ENCODE data around the gene EXOC8. TPM values are rescaled to one million over a fixed set of nuclear protein-coding genes. Genes with fewer than 3 reads are reported as not detected.

EXOC8 gene
- total and polyA plus RNA-seq, 2 of the 8 experiments (the other 6 are each of a cell fraction or from before 2014, with no cell fraction given): 2.0 to 9.8 TPM

- H3K4me2 ChIP-seq (ENCODE audit: insufficient read depth in 1 of 2, low read depth in 2 of 2, low read length in 2 of 2): no peak overlapping the region
- no peaks in the 10 kb centered on the region for H3K79me1 ChIP-seq (ENCODE audit: low read depth, low read length)
- no peak overlapping the region for H3K4me3 ChIP-seq (ENCODE audit: extremely low read depth in 1 of 4, insufficient read depth in 2 of 4, low read depth in 3 of 4, low read length in 4 of 4)
- H3K23me2 ChIP-seq (ENCODE audit: low read depth, low read length): no peaks in the 10 kb centered on the region
- no peaks in the 10 kb centered on the region for H3K36me3 ChIP-seq (ENCODE audit: control insufficient read depth in 2 of 4, insufficient read depth in 4 of 4, low read length in 3 of 4)
- no peak overlapping the region for H2BK12ac ChIP-seq (ENCODE audit: low read depth, low read length)
- H3K9me3 ChIP-seq (ENCODE audit: insufficient read depth in 2 of 2, low read depth in 1 of 2, low read length in 1 of 2): peaks cover 0 to 4% of the 10 kb centered on the region in 2 experiments; a peak in 1 of 4 replicates
- H3K18ac ChIP-seq (ENCODE audit: extremely low read depth, low read length): no peak overlapping the region
- no peaks in the 10 kb centered on the region for H3K4me1 ChIP-seq (replicated peaks in 1 of 4; ENCODE audit: control insufficient read depth in 3 of 4, insufficient read depth in 4 of 4, low read length in 3 of 4)
- no peak overlapping the region for H2AK5ac ChIP-seq (ENCODE audit: low read depth, low read length)
- H4K91ac ChIP-seq (replicated peaks; ENCODE audit: insufficient read length, low read length): no peak overlapping the region
- no peak overlapping the region for H3K27ac ChIP-seq (ENCODE audit: low read depth, low read length)
- H3K23ac ChIP-seq (ENCODE audit: insufficient read length): no peak overlapping the region
- H2AFZ ChIP-seq (ENCODE audit: low read length): no peak overlapping the region
- H4K8ac ChIP-seq (ENCODE audit: extremely low read depth, insufficient read depth, low read length): no peak overlapping the region
- H3K27me3 ChIP-seq (replicated peaks in 1 of 4; ENCODE audit: control insufficient read depth in 3 of 4, extremely low read depth in 1 of 4, insufficient read depth in 3 of 4, low read length in 3 of 4): no peaks in the 10 kb centered on the region
- 78% methylated on average over 9 of the region's 9 CpGs; no CpG with 5 or more reads in 1 of the 2 experiments for WGBS, 2 experiments (ENCODE audit: extremely low coverage in 1 of 2, insufficient coverage in 1 of 2, insufficient read length in 1 of 2, insufficient replicate concordance in 2 of 2, low coverage in 1 of 2, low lambda C conversion rate in 2 of 2, missing lambda C conversion rate in 1 of 2)
- H4K20me1 ChIP-seq (replicated peaks in 1 of 2; ENCODE audit: control insufficient read depth in 1 of 2, insufficient read depth in 2 of 2, low read length in 2 of 2): no peaks in the 10 kb centered on the region
- TF ChIP-seq E2F6 (IDR thresholded peaks at IDR 0.05) (no peak), EGR1 (IDR thresholded peaks at IDR 0.05; ENCODE audit: borderline replicate concordance, low read depth, low read length) (no peak), EP300 (IDR thresholded peaks at IDR 0.05; ENCODE audit: borderline replicate concordance in 1 of 2, low read depth in 2 of 2, low read length in 2 of 2) (no peak), KDM5A (IDR thresholded peaks at IDR 0.05; ENCODE audit: low read length) (no peak), JUND (IDR thresholded peaks at IDR 0.05; ENCODE audit: low read length) (no peak)
- no peak overlapping the region for H2BK20ac ChIP-seq (ENCODE audit: low read length)
- H3K56ac ChIP-seq (replicated peaks; ENCODE audit: insufficient read length, low read depth, low read length): no peak overlapping the region
- H3K4ac ChIP-seq (replicated peaks; ENCODE audit: insufficient read length, low read depth, low read length): no peak overlapping the region
- no peak overlapping the region for H3K14ac ChIP-seq (ENCODE audit: insufficient read length)
- no peak overlapping the region for H3K9ac ChIP-seq (replicated peaks in 1 of 4; ENCODE audit: extremely low read depth in 1 of 4, low read depth in 3 of 4, low read length in 3 of 4)
- no peak overlapping the region for H2BK15ac ChIP-seq (ENCODE audit: low read length)
- H2BK5ac ChIP-seq (ENCODE audit: low read depth, low read length): no peak overlapping the region
- FAIRE-seq: no peak
- POLR2A ChIA-PET (ENCODE audit: partially characterized antibody): interaction anchor here (2.3 kb wide), 1 partner anchor 17 kb away, joined by 7 read pairs; no protein-coding TSS in a partner anchor
- H3K79me2 ChIP-seq (ENCODE audit: control insufficient read depth in 1 of 2, insufficient read depth in 2 of 2, low read length in 2 of 2): no peaks in the 10 kb centered on the region
- H2BK120ac ChIP-seq (replicated peaks; ENCODE audit: low read depth, low read length): no peak overlapping the region
- no peak overlapping the region for H4K5ac ChIP-seq (ENCODE audit: insufficient read length, low read depth, low read length)
- CTCF ChIA-PET (ENCODE audit: partially characterized antibody): interaction anchor here (0.9 to 6.7 kb wide), 2 partner anchors 37 to 271 kb away, joined by 3 to 23 read pairs; no protein-coding TSS in a partner anchor
- no peak for DNase-seq (ENCODE audit: low read depth in 1 of 2, low spot score in 2 of 2)
Observed at GRCh38 chr1:231319080-231319479, 18.6 kb downstream of the EXOC8 start.
